GM15510 (cell line): Measurements from ENCODE around the gene NINJ2.

ENCODE experiments used
- POLR2A ChIP-seq: IDR thresholded peaks from 3 replicates; pipeline ENCODE4 v1.6.1; 2011; ENCODE audit warnings: borderline replicate concordance; ENCODE audit not compliant: insufficient read length; ENCODE audit errors: extremely low read depth

Gene NINJ2

GRCh38 chr12:659090-659683 is 4.1 kb downstream of the NINJ2 start:
- TF ChIP-seq POLR2A = no peak

- no peak for TF ChIP-seq POLR2A
Measured at GRCh38 chr12:650983-651382, 12.3 kb downstream of the NINJ2 start.

GRCh38 chr12:647385-648085 is 15.7 kb downstream of the NINJ2 start:
- no peak for TF ChIP-seq POLR2A

- no peak for TF ChIP-seq POLR2A
Measured at GRCh38 chr12:646442-647384, 16.5 kb downstream of the NINJ2 start.

GRCh38 chr12:645563-646071 is 17.6 kb downstream of the NINJ2 start:
- TF ChIP-seq POLR2A = no peak

- no peak for TF ChIP-seq POLR2A
Measured at GRCh38 chr12:644818-645552, 18.3 kb downstream of the NINJ2 start.

- TF ChIP-seq POLR2A = no peak
Measured at GRCh38 chr12:644303-644639, 19.0 kb downstream of the NINJ2 start.

- TF ChIP-seq POLR2A = peak; percentile 43
Measured at GRCh38 chr12:643475-644302, 19.6 kb downstream of the NINJ2 start.

GRCh38 chr12:642633-643474 is 20.4 kb downstream of the NINJ2 start:
- peak; percentile 52 for TF ChIP-seq POLR2A

GRCh38 chr12:640773-641172 is 22.5 kb downstream of the NINJ2 start:
- no peak for TF ChIP-seq POLR2A

- no peak for TF ChIP-seq POLR2A
Measured at GRCh38 chr12:639988-640387, 23.3 kb downstream of the NINJ2 start.

- no peak for TF ChIP-seq POLR2A
Measured at GRCh38 chr12:639566-639965, 23.7 kb downstream of the NINJ2 start.
